HepG2 (cell line): ENCODE measurements around the gene FGF2. TPM values are rescaled to one million over a fixed set of nuclear protein-coding genes. Genes with fewer than 3 reads are reported as not detected.

Experiments
- SRF ChIP-seq: IDR thresholded peaks from 2 replicates; pipeline ENCODE4 v1.6.1; 2011; ENCODE audit warnings: mild to moderate bottlenecking, low read depth, low read length, moderate library complexity
- ZNF12 ChIP-seq: sonication (generic); formaldehyde crosslinking; IDR thresholded peaks from 2 replicates; pipeline ENCODE4 v1.5.0; 2020; ENCODE audit warnings: missing genetic modification reagents
- ZNF564 ChIP-seq: sonication (generic); formaldehyde crosslinking; IDR thresholded peaks from 2 replicates; pipeline ENCODE4 v1.8.1; 2023; ENCODE audit warnings: mild to moderate bottlenecking, missing genetic modification reagents
- ZNF646 ChIP-seq: sonication (generic); formaldehyde crosslinking; IDR thresholded peaks from 2 replicates; pipeline ENCODE4 v1.9.0; 2021; ENCODE audit warnings: mild to moderate bottlenecking, missing genetic modification reagents
- ZNF788 ChIP-seq: sonication (generic); formaldehyde crosslinking; IDR thresholded peaks from 2 replicates; pipeline ENCODE4 v1.5.0; 2020; ENCODE audit warnings: mild to moderate bottlenecking, missing genetic modification reagents, borderline replicate concordance
- polyA plus RNA-seq, 8 experiments: library from polyadenylated mRNA; depleted of rRNA in 3 of 8; stranded (reverse) in 7 of 8; unstranded in 1 of 8; fragments of >200 nt; fragmentation: Illumina TruSeq in 4 of 8; extraction: Trizol in 4 of 8; gene quantifications; 2 replicates each; pipeline versions ENCODE4 v1.2.1 to v1.2.3, GENCODE V29; 2011 to 2016; ENCODE audit warnings: low read depth in 4 of 8, missing spikeins in 1 of 8, mixed read lengths in 1 of 8; ENCODE audit not compliant: insufficient read depth in 1 of 8
- total RNA-seq, 5 experiments: library from RNA; depleted of rRNA; stranded (reverse); fragments of >200 nt; fragmentation: Illumina TruSeq; extraction: Trizol; gene quantifications; 2 replicates each; pipeline ENCODE4 v1.2.3, GENCODE V29; 2016; ENCODE audit warnings: low read depth in 1 of 5
- TF ChIP-seq, protein P1 (sequence below): sonication (generic); formaldehyde crosslinking; IDR thresholded peaks from 2 replicates; pipeline ENCODE4 v1.4.0; 2020; ENCODE audit warnings: missing genetic modification reagents, borderline replicate concordance
- TF ChIP-seq, protein P2 (sequence below), 2 experiments: sonication (generic) in 1 of 2; formaldehyde crosslinking in 1 of 2; IDR thresholded peaks; 2 replicates each; pipeline versions ENCODE4 v1.4.0 to v1.6.1; 2016 to 2020; ENCODE audit warnings: borderline replicate concordance in 1 of 2, low read depth in 1 of 2, mild to moderate bottlenecking in 1 of 2, missing genetic modification reagents in 1 of 2
- TF ChIP-seq, protein P3 (sequence below): sonication (generic); formaldehyde crosslinking; conservative IDR thresholded peaks from 2 replicates; pipeline ENCODE4 v1.4.0; 2020; ENCODE audit warnings: mild to moderate bottlenecking, missing genetic modification reagents, moderate library complexity
- TF ChIP-seq, protein P4 (sequence below): sonication (generic); formaldehyde crosslinking; IDR thresholded peaks from 2 replicates; pipeline ENCODE4 v1.8.0; 2022; ENCODE audit warnings: missing genetic modification reagents, low read depth, mild to moderate bottlenecking, borderline replicate concordance

Gene FGF2
- total and polyA plus RNA-seq, 2 of the 13 experiments (the other 11 are each of a cell fraction or from before 2014, with no cell fraction given), result 0.01 to 0.02 TPM

DNA sequence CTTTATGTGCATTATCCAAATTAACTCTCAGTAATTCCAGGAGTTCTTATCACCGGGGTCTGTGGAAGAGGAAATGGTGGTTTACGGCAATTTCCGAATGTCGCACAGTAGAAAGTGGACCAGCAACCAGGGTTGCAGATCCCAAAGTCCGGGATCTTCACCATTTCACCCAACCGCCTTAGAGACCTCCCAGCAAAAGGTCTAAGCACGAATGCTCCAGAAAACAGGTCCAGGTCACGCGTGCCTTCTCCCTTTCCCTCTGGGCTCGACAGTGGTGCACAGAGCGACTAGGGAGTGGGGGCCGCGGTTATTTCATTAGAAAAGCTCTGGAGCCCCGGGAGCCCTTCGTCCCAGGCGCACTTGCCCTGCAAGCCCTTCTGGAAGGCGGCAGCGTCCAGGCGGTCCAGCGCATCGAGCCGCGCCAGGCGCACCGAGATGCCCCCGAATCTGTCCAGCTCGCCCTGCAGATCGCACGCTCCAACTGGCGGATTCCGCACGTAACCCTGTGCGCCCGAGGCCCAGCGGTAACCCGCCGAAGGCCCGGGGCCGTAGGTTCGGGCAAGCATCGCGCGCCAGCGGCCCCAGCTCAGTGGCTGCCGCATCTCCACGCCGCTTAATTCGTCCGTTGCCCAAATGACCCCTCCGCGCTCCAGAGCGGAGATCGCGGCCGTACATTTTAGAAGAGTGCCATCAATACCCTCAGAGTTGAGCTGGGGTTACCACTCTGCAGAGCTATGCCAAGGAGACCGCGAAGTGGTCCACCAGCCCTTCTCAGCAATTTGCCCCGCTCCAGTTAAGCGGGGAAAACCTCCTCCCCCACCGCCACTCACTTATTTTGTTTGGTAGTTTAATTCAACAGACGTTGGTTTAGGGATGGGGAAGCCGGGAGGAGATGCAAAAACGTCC is 95.6 kb downstream of the FGF2 start, which contains the start of gene NUDT6 (continued):
- TF ChIP-seq, protein P1, sequence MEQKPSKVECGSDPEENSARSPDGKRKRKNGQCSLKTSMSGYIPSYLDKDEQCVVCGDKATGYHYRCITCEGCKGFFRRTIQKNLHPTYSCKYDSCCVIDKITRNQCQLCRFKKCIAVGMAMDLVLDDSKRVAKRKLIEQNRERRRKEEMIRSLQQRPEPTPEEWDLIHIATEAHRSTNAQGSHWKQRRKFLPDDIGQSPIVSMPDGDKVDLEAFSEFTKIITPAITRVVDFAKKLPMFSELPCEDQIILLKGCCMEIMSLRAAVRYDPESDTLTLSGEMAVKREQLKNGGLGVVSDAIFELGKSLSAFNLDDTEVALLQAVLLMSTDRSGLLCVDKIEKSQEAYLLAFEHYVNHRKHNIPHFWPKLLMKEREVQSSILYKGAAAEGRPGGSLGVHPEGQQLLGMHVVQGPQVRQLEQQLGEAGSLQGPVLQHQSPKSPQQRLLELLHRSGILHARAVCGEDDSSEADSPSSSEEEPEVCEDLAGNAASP (CRISPR knock-in tag), result 0 out of 2 replicates have a peak, but pooled peaks have one; percentile 12
- TF ChIP-seq, protein P2, sequence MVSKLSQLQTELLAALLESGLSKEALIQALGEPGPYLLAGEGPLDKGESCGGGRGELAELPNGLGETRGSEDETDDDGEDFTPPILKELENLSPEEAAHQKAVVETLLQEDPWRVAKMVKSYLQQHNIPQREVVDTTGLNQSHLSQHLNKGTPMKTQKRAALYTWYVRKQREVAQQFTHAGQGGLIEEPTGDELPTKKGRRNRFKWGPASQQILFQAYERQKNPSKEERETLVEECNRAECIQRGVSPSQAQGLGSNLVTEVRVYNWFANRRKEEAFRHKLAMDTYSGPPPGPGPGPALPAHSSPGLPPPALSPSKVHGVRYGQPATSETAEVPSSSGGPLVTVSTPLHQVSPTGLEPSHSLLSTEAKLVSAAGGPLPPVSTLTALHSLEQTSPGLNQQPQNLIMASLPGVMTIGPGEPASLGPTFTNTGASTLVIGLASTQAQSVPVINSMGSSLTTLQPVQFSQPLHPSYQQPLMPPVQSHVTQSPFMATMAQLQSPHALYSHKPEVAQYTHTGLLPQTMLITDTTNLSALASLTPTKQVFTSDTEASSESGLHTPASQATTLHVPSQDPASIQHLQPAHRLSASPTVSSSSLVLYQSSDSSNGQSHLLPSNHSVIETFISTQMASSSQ (IDR thresholded peaks at IDR 0.05; ENCODE audit: low read depth), result no peak
- TF ChIP-seq, protein P2 (CRISPR knock-in tag; IDR thresholded peaks at IDR 0.05; ENCODE audit: borderline replicate concordance), result peak; percentile 50; the same call in 1 of the 2 replicates
- 0 out of 2 replicates have a peak, but pooled peaks have one; percentile 43 for TF ChIP-seq ZNF564 (CRISPR knock-in tag)
- TF ChIP-seq, protein P3, sequence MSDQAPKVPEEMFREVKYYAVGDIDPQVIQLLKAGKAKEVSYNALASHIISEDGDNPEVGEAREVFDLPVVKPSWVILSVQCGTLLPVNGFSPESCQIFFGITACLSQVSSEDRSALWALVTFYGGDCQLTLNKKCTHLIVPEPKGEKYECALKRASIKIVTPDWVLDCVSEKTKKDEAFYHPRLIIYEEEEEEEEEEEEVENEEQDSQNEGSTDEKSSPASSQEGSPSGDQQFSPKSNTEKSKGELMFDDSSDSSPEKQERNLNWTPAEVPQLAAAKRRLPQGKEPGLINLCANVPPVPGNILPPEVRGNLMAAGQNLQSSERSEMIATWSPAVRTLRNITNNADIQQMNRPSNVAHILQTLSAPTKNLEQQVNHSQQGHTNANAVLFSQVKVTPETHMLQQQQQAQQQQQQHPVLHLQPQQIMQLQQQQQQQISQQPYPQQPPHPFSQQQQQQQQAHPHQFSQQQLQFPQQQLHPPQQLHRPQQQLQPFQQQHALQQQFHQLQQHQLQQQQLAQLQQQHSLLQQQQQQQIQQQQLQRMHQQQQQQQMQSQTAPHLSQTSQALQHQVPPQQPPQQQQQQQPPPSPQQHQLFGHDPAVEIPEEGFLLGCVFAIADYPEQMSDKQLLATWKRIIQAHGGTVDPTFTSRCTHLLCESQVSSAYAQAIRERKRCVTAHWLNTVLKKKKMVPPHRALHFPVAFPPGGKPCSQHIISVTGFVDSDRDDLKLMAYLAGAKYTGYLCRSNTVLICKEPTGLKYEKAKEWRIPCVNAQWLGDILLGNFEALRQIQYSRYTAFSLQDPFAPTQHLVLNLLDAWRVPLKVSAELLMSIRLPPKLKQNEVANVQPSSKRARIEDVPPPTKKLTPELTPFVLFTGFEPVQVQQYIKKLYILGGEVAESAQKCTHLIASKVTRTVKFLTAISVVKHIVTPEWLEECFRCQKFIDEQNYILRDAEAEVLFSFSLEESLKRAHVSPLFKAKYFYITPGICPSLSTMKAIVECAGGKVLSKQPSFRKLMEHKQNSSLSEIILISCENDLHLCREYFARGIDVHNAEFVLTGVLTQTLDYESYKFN (CRISPR knock-in tag), result peak; percentile 44; the same call in 1 of the 2 replicates
- no peak for TF ChIP-seq SRF
- TF ChIP-seq ZNF788 (CRISPR knock-in tag), result peak; percentile 8; the same call in 1 of the 2 replicates
- 0 out of 2 replicates have a peak, but pooled peaks have one; percentile 8 for TF ChIP-seq ZNF646 (CRISPR knock-in tag)
- TF ChIP-seq, protein P4, sequence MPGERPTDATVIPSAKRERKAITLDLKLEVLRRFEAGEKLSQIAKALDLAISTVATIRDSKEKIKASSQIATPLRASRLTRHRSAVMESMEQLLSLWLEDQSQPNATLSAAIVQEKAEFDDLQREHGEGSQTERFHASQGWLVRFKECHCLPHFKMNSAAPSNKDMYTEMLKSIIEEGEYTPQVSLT (CRISPR knock-in tag), result no peak
- no peak for TF ChIP-seq ZNF12
